Adrenal gland (tissue), 12 donors: ENCODE measurements around the gene GRHL3. TPM values are rescaled to one million over a fixed set of nuclear protein-coding genes. Genes with fewer than 3 reads are reported as not detected.

Source experiments
- DNase-seq, 7 donors: peaks; one replicate each; pipeline ENCODE4 v3.0.0-alpha.2; 2019 to 2020
- H3K27ac ChIP-seq, 5 donors: fragments of 200-600 bp; sonication (generic) in 4 of 5; 1 replicate in 3 of 5; 2 replicates in 2 of 5; pipeline versions ENCODE4 v1.5.1 to v1.8.0; 2016 to 2020; ENCODE audit warnings: mild to moderate bottlenecking in 1 of 5
- H3K27me3 ChIP-seq: fragments of 200-600 bp; 2 replicates; pipeline ENCODE4 v1.8.0; 2021
- H3K36me3 ChIP-seq, 2 donors: fragments of 200-600 bp; replicated peaks in 1 of 2; 1 replicate in 1 of 2; 2 replicates in 1 of 2; pipeline versions ENCODE4 v1.5.1 to v1.8.0; 2018 to 2022
- H3K4me1 ChIP-seq, 2 donors: fragments of 200-600 bp; replicated peaks in 1 of 2; 1 replicate in 1 of 2; 2 replicates in 1 of 2; pipeline versions ENCODE4 v1.5.1 to v1.8.0; 2018 to 2021
- H3K4me3 ChIP-seq, 4 donors: fragments of 200-600 bp; sonication (generic) in 3 of 4; one replicate each; pipeline ENCODE4 v1.5.1; 2016 to 2018
- H3K9me3 ChIP-seq, 3 donors: fragments of 200-600 bp; sonication (generic) in 1 of 3; replicated peaks in 1 of 3; 1 replicate in 2 of 3; 2 replicates in 1 of 3; pipeline versions ENCODE4 v1.5.1 to v1.8.0; 2016 to 2021
- CTCF ChIP-seq, 6 experiments: fragments of 450-650 bp in 4 of 6; fragments of 200-600 bp in 2 of 6; sonication (generic) in 1 of 6; IDR thresholded peaks; 1 replicate in 5 of 6; 2 replicates in 1 of 6; pipeline versions ENCODE4 v1.5.1 to v1.8.0; 2016 to 2021; ENCODE audit warnings: antibody characterized with exemption in 6 of 6, mild to moderate bottlenecking in 2 of 6, moderate library complexity in 1 of 6
- POLR2A ChIP-seq, 2 donors: fragments of 450-650 bp; IDR thresholded peaks; one replicate each; pipeline ENCODE4 v1.6.1; 2017; ENCODE audit warnings: antibody characterized with exemption in 2 of 2, mild to moderate bottlenecking in 2 of 2, moderate library complexity in 1 of 2
- WGBS, 4 donors: extraction: QIAGEN DNeasy Blood & Tissue Kit in 2 of 4; methylation state at CpG; one replicate each; pipeline versions ENCODE4 v1.1.5 to v1.1.7; 2013 to 2017; 5-methylcytosine and 5-hydroxymethylcytosine counted together
- intact Hi-C, 2 donors: fragments of 100-400 bp; cut with DNase I; formaldehyde crosslinking; loops; one replicate each; pipeline versions ENCODE4 v1.14.1 to v1.15.0; 2022 to 2023
- polyA plus RNA-seq, 3 donors: library from polyadenylated mRNA; stranded (reverse); fragments of 200-250 nt in 2 of 3; fragments of 350-450 nt in 1 of 3; fragmentation: Illumina TruSeq in 1 of 3; extraction: RNeasy Lipid Tissue Mini Kit (QIAGEN cat#74804) in 1 of 3; gene quantifications; one replicate each; pipeline ENCODE4 v1.2.3, GENCODE V29; 2013 to 2014
- total RNA-seq, 9 donors: library from RNA; depleted of rRNA in 4 of 9; stranded (reverse); fragments of >200 nt in 4 of 9; fragments of 120-200 nt in 1 of 9; fragmentation: NEBNext Ultra II Directional in 1 of 9; extraction: Animal tissue kit (Norgen Biotek cat#: 25700) in 1 of 9; gene quantifications; one replicate each; pipeline versions ENCODE4 v1.1.0 to v1.2.4, GENCODE V29; 2013 to 2023
- donor health status: healthy with polysubstance abuse.
- donor health status: Bipolar disorder and iron deficiency.
- donor health status: DM: yes; HTN: yes; CAD: no.
- donor health status: DM: no; HTN: no; CAD: no.
- donor health status: DM: no; HTN: no; CAD: no.
- donor health status: DM: yes; HTN: yes; CAD: no.

GRHL3 gene
- total and polyA plus RNA-seq, 12 donors: 0.10 to 0.20 (median 0.16) TPM; not detected in 8

- WGBS, 4 donors: 86 to 100% (median 91%) methylated on average over 1 to 5 of the region's 5 CpGs
- H3K27ac ChIP-seq: no peak overlapping the region
- intact Hi-C loops: no loop called here
These were observed 21.8 kb upstream of the GRHL3 start for GRCh38 chr1:24297187-24297851.

GRCh38 chr1:24297852-24298232 lies 21.3 kb upstream of the GRHL3 start:
- no peak for TF ChIP-seq CTCF (IDR thresholded peaks at IDR 0.05)
- no peak for TF ChIP-seq POLR2A (IDR thresholded peaks at IDR 0.05)

More at GRCh38 chr1:24297187-24297851, 21.8 kb upstream of the GRHL3 start:
- Histone ChIP-seq H3K27me3 (no peaks in the 10 kb centered on the region), H3K4me1 (no peaks in the 10 kb centered on the region), H3K36me3 (no peaks in the 10 kb centered on the region), H3K9me3 (no peaks in the 10 kb centered on the region), H3K4me3 (no peak overlapping the region)
- DNase-seq: no peak
- TF ChIP-seq CTCF (IDR thresholded peaks at IDR 0.05) (no peak), POLR2A (IDR thresholded peaks at IDR 0.05) (no peak)

GRCh38 chr1:24298606-24299005 lies 20.6 kb upstream of the GRHL3 start:
- intact Hi-C loops: no loop called here
- TF ChIP-seq CTCF (IDR thresholded peaks at IDR 0.05) (no peak), POLR2A (IDR thresholded peaks at IDR 0.05) (no peak)
- DNase-seq: no peak
- Histone ChIP-seq H3K27ac (no peak overlapping the region), H3K9me3 (no peaks in the 10 kb centered on the region), H3K27me3 (peaks cover 3% of the 10 kb centered on the region), H3K36me3 (no peaks in the 10 kb centered on the region), H3K4me1 (no peaks in the 10 kb centered on the region), H3K4me3 (no peak overlapping the region)
- WGBS, 4 donors: 83 to 90% (median 89%) methylated on average over 8 of the region's 8 CpGs

More at GRCh38 chr1:24297852-24298232, 21.3 kb upstream of the GRHL3 start:
- DNase-seq: no peak
- H3K9me3 ChIP-seq: no peaks in the 10 kb centered on the region
- WGBS, 4 donors: 76 to 87% (median 85%) methylated on average over 4 of the region's 4 CpGs
- intact Hi-C loops: no loop called here
- H3K36me3 ChIP-seq: no peaks in the 10 kb centered on the region
- no peaks in the 10 kb centered on the region for H3K4me1 ChIP-seq
- H3K27ac ChIP-seq: no peak overlapping the region
- no peak overlapping the region for H3K4me3 ChIP-seq
- H3K27me3 ChIP-seq: no peaks in the 10 kb centered on the region

GRCh38 chr1:24299901-24300300 lies 19.3 kb upstream of the GRHL3 start:
- DNase-seq: no peak
- WGBS, 4 donors: 71 to 88% (median 77%) methylated on average over 6 of the region's 6 CpGs
- Histone ChIP-seq H3K4me3 (no peak overlapping the region), H3K36me3 (no peaks in the 10 kb centered on the region), H3K27ac (no peak overlapping the region), H3K27me3 (peaks cover 7% of the 10 kb centered on the region), H3K9me3 (no peaks in the 10 kb centered on the region), H3K4me1 (no peaks in the 10 kb centered on the region)
- TF ChIP-seq CTCF (IDR thresholded peaks at IDR 0.05): no peak
- no peak for TF ChIP-seq POLR2A (IDR thresholded peaks at IDR 0.05)
- intact Hi-C loops: no loop called here
